C4-2B (cell line): ENCODE data around the gene OSBPL9.

Source experiments
- ZFX ChIP-seq: fragments of 450-650 bp; IDR thresholded peaks from 2 replicates; pipeline ENCODE4 v1.6.1; 2017
- TF ChIP-seq, protein P1 (sequence below): fragments of 450-650 bp; conservative IDR thresholded peaks from 2 replicates; pipeline ENCODE4 v1.5.1; 2017; ENCODE audit warnings: mild to moderate bottlenecking

DNA sequence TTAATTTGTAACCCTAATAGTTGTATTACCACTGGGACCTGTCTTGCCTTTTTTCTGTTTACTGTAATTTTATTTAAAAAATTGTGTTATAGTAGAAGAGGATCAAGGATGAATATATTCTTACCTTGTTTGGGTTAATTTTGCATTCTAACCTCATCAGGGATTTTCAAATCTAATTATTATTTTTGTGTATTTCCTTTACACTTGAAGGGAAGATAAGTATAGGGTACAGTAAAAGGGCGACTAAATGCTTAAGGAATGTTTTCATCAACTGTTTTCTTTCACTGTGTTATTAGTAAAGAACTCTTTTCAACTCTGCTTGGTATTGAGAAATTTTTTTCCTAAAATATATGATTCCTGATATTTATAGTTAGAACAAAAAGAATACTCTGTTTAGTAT, 33.3 kb downstream of the OSBPL9 start:
- TF ChIP-seq, protein P1, sequence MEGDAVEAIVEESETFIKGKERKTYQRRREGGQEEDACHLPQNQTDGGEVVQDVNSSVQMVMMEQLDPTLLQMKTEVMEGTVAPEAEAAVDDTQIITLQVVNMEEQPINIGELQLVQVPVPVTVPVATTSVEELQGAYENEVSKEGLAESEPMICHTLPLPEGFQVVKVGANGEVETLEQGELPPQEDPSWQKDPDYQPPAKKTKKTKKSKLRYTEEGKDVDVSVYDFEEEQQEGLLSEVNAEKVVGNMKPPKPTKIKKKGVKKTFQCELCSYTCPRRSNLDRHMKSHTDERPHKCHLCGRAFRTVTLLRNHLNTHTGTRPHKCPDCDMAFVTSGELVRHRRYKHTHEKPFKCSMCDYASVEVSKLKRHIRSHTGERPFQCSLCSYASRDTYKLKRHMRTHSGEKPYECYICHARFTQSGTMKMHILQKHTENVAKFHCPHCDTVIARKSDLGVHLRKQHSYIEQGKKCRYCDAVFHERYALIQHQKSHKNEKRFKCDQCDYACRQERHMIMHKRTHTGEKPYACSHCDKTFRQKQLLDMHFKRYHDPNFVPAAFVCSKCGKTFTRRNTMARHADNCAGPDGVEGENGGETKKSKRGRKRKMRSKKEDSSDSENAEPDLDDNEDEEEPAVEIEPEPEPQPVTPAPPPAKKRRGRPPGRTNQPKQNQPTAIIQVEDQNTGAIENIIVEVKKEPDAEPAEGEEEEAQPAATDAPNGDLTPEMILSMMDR, result no peak
- TF ChIP-seq ZFX, result no peak
